GM19240 (cell line): ENCODE data around the gene NRGN.

Experiments used
- DNase-seq: peaks from one replicate; pipeline ENCODE4 v3.0.0; 2011; ENCODE audit warnings: low spot score; ENCODE audit not compliant: insufficient read length

NRGN gene

GRCh38 chr11:124739479-124740276, at the start of gene NRGN:
NRGN (plus strand) TSS chr11:124739942; CDS start chr11:124740085, 143 bp downstream.
- DNase-seq, result peak; percentile 93

GRCh38 chr11:124693142-124693541, 46.6 kb upstream of the NRGN start:
- DNase-seq, result no peak

- DNase-seq, result no peak
Measured at GRCh38 chr11:124699547-124699946, 40.2 kb upstream of the NRGN start.

GRCh38 chr11:124700028-124700427, 39.7 kb upstream of the NRGN start:
- no peak for DNase-seq

GRCh38 chr11:124707829-124708228, 31.9 kb upstream of the NRGN start:
- no peak for DNase-seq

GRCh38 chr11:124712392-124712791, 27.4 kb upstream of the NRGN start:
- no peak for DNase-seq

GRCh38 chr11:124716591-124716990, 23.2 kb upstream of the NRGN start:
- no peak for DNase-seq

GRCh38 chr11:124717421-124717785, 22.3 kb upstream of the NRGN start:
- DNase-seq, result no peak

GRCh38 chr11:124717786-124718651, 21.7 kb upstream of the NRGN start:
- no peak for DNase-seq

GRCh38 chr11:124718801-124719200, 20.9 kb upstream of the NRGN start:
- DNase-seq, result no peak

GRCh38 chr11:124719534-124719933, 20.2 kb upstream of the NRGN start:
- no peak for DNase-seq

GRCh38 chr11:124722176-124722575, 17.6 kb upstream of the NRGN start:
- DNase-seq, result no peak

- no peak for DNase-seq
Measured at GRCh38 chr11:124724979-124725718, 14.6 kb upstream of the NRGN start.

GRCh38 chr11:124725719-124726105, 14.0 kb upstream of the NRGN start:
- no peak for DNase-seq

- DNase-seq, result no peak
Measured at GRCh38 chr11:124727474-124727873, 12.3 kb upstream of the NRGN start.

- no peak for DNase-seq
Measured at GRCh38 chr11:124728134-124728533, 11.6 kb upstream of the NRGN start.

GRCh38 chr11:124729571-124729970, 10.2 kb upstream of the NRGN start:
- no peak for DNase-seq

GRCh38 chr11:124732230-124732629, 7.5 kb upstream of the NRGN start:
- DNase-seq, result no peak

GRCh38 chr11:124736736-124737135, 3.0 kb upstream of the NRGN start:
- DNase-seq, result no peak

- no peak for DNase-seq
Measured at GRCh38 chr11:124737638-124738305, 2.0 kb upstream of the NRGN start.
